Measurements from ENCODE around the gene PCBP3. TPM values are rescaled to one million over a fixed set of nuclear protein-coding genes. Genes with fewer than 3 reads are reported as not detected.

Gene PCBP3
- total RNA-seq, 1 experiment from 2014 or later, result 10.9 TPM

GRCh38 chr21:45766501-45766900 is 123.0 kb downstream of the PCBP3 start:
- H2BK5ac ChIP-seq (ENCODE audit: insufficient read length, low read length), result no peak overlapping the region
- H3K36me3 Mint-ChIP-seq (ENCODE audit: insufficient read depth in 1 of 3, low read depth in 3 of 3), result no peaks in the 10 kb centered on the region; a peak in 1 of 7 replicates
- no peak overlapping the region for H4K8ac ChIP-seq (replicated peaks; ENCODE audit: insufficient read length, low read depth, low read length)
- H2BK12ac ChIP-seq (ENCODE audit: insufficient read length, low read depth, low read length), result no peak overlapping the region
- no peak overlapping the region for H4K5ac ChIP-seq (ENCODE audit: insufficient read length, low read depth, low read length)
- H3K9me3 Mint-ChIP-seq, result no peaks in the 10 kb centered on the region
- no peak overlapping the region for H3K9ac ChIP-seq (ENCODE audit: extremely low read depth, insufficient read length, low read length)
- H2AK5ac ChIP-seq (ENCODE audit: insufficient read length, low read length), result no peak overlapping the region
- no peaks in the 10 kb centered on the region for H3K79me2 ChIP-seq (ENCODE audit: insufficient read depth, low read length)
- no peaks in the 10 kb centered on the region for H3K23me2 ChIP-seq (ENCODE audit: insufficient read length, low read depth, low read length, poor library complexity, severe bottlenecking)
- H3K79me1 ChIP-seq (ENCODE audit: insufficient read depth, low read depth, low read length, poor library complexity, severe bottlenecking), result no peaks in the 10 kb centered on the region
- no peak overlapping the region for H3T11ph ChIP-seq (ENCODE audit: low read length)
- H3K18ac ChIP-seq (ENCODE audit: insufficient read length, low read depth, low read length), result no peak overlapping the region
- no peak for TF ChIP-seq CTCF (conservative IDR thresholded peaks at IDR 0.05)
- H3K23ac ChIP-seq (ENCODE audit: insufficient read length, low read depth, low read length), result no peak overlapping the region
- no peak for DNase-seq
- H3K14ac ChIP-seq (ENCODE audit: insufficient read depth, low read length), result no peak overlapping the region
- no peak overlapping the region for H3K56ac ChIP-seq (ENCODE audit: insufficient read length, low read depth, low read length)
- no peaks in the 10 kb centered on the region for H3K4me1 ChIP-seq (ENCODE audit: insufficient read depth, low read length)
- no peak overlapping the region for H3K4ac ChIP-seq (ENCODE audit: low read depth, low read length)
- H3K4me1 Mint-ChIP-seq, result no peaks in the 10 kb centered on the region
- H3K27ac ChIP-seq (ENCODE audit: insufficient read length, low read depth, low read length), result no peak overlapping the region
- H2BK120ac ChIP-seq (ENCODE audit: low read depth, low read length, poor library complexity, severe bottlenecking), result no peak overlapping the region
- H2BK20ac ChIP-seq (ENCODE audit: low read depth, low read length, poor library complexity, severe bottlenecking), result no peak overlapping the region
- H3K27me3 ChIP-seq (ENCODE audit: insufficient read depth, low read length), result no peaks in the 10 kb centered on the region
- H2BK15ac ChIP-seq (ENCODE audit: low read depth, low read length), result no peak overlapping the region
- WGBS (ENCODE audit: extremely low coverage, insufficient read length, low lambda C conversion rate), result no CpG with 5 or more reads among the region's 5 CpGs
- no peak overlapping the region for H4K91ac ChIP-seq (ENCODE audit: insufficient read length, low read depth, low read length)
- H2AFZ ChIP-seq (ENCODE audit: low read length), result no peak overlapping the region
- no peaks in the 10 kb centered on the region for H3K27me3 Mint-ChIP-seq (ENCODE audit: low read depth)
- no peak overlapping the region for H3K4me2 ChIP-seq (ENCODE audit: insufficient read depth, insufficient read length, low read length)
- H3K4me3 Mint-ChIP-seq, result no peak overlapping the region
- H3K9me3 ChIP-seq (ENCODE audit: control insufficient read depth, low read depth, low read length), result no peaks in the 10 kb centered on the region
- H3K27ac Mint-ChIP-seq, result 0 out of 7 replicates have a peak overlapping the region, but pooled peaks of 1 of the 3 experiments have one; percentile 50
- H4K20me1 ChIP-seq (ENCODE audit: control insufficient read depth, insufficient read depth, insufficient read length), result no peaks in the 10 kb centered on the region
